HepG2 (cell line): ENCODE measurements around the gene PPP4R4. TPM values are rescaled to one million over a fixed set of nuclear protein-coding genes. Genes with fewer than 3 reads are reported as not detected.

Source experiments
- FOXP4 ChIP-seq: sonication (generic); formaldehyde crosslinking; IDR thresholded peaks from 2 replicates; pipeline ENCODE4 v1.4.0; 2020; ENCODE audit warnings: missing genetic modification reagents
- JDP2 ChIP-seq: sonication (generic); formaldehyde crosslinking; IDR thresholded peaks from 2 replicates; pipeline ENCODE4 v1.8.1; 2022; ENCODE audit warnings: missing genetic modification reagents, borderline replicate concordance
- ONECUT2 ChIP-seq: sonication (generic); formaldehyde crosslinking; IDR thresholded peaks from 2 replicates; pipeline ENCODE4 v1.4.0; 2020; ENCODE audit warnings: missing genetic modification reagents
- PTBP1 ChIP-seq: fragments of 200-400 bp; formaldehyde crosslinking; IDR thresholded peaks from 2 replicates; pipeline ENCODE4 v1.6.1; 2018; ENCODE audit warnings: low read length, low read depth; ENCODE audit not compliant: poor library complexity, severe bottlenecking
- RBAK ChIP-seq: sonication (generic); formaldehyde crosslinking; IDR thresholded peaks from 2 replicates; pipeline ENCODE4 v1.5.1; 2020; ENCODE audit warnings: mild to moderate bottlenecking, missing genetic modification reagents
- STAT5B ChIP-seq: sonication (generic); formaldehyde crosslinking; IDR thresholded peaks from 2 replicates; pipeline ENCODE4 v1.4.0; 2020; ENCODE audit warnings: missing genetic modification reagents
- TMF1 ChIP-seq: sonication (generic); formaldehyde crosslinking; IDR thresholded peaks from 2 replicates; pipeline ENCODE4 v1.8.1; 2022; ENCODE audit warnings: low read depth, missing genetic modification reagents
- U2AF1 ChIP-seq: fragments of 200-400 bp; formaldehyde crosslinking; optimal IDR thresholded peaks from 2 replicates; pipeline ENCODE3; 2017; ENCODE audit warnings: mild to moderate bottlenecking, low read depth, low read length
- ZNF280B ChIP-seq: sonication (generic); formaldehyde crosslinking; IDR thresholded peaks from 2 replicates; pipeline ENCODE4 v1.5.0; 2020; ENCODE audit warnings: missing genetic modification reagents, mild to moderate bottlenecking, borderline replicate concordance
- ZNF407 ChIP-seq: sonication (generic); formaldehyde crosslinking; IDR thresholded peaks from one replicate; pipeline ENCODE4 v1.5.1; 2020; ENCODE audit warnings: mild to moderate bottlenecking, missing genetic modification reagents; ENCODE audit errors: not compliant biosample characterization
- ZNF574 ChIP-seq: sonication (generic); formaldehyde crosslinking; IDR thresholded peaks from 2 replicates; pipeline ENCODE4 v1.4.0; 2020; ENCODE audit warnings: missing genetic modification reagents
- ZNF878 ChIP-seq: sonication (generic); formaldehyde crosslinking; IDR thresholded peaks from 2 replicates; pipeline ENCODE4 v1.8.1; 2023; ENCODE audit warnings: mild to moderate bottlenecking, missing genetic modification reagents, moderate library complexity
- polyA plus RNA-seq, 8 experiments: library from polyadenylated mRNA; depleted of rRNA in 3 of 8; stranded (reverse) in 7 of 8; unstranded in 1 of 8; fragments of >200 nt; fragmentation: Illumina TruSeq in 4 of 8; extraction: Trizol in 4 of 8; gene quantifications; 2 replicates each; pipeline versions ENCODE4 v1.2.1 to v1.2.3, GENCODE V29; 2011 to 2016; ENCODE audit warnings: low read depth in 4 of 8, missing spikeins in 1 of 8, mixed read lengths in 1 of 8; ENCODE audit not compliant: insufficient read depth in 1 of 8
- total RNA-seq, 5 experiments: library from RNA; depleted of rRNA; stranded (reverse); fragments of >200 nt; fragmentation: Illumina TruSeq; extraction: Trizol; gene quantifications; 2 replicates each; pipeline ENCODE4 v1.2.3, GENCODE V29; 2016; ENCODE audit warnings: low read depth in 1 of 5

Gene PPP4R4
- total and polyA plus RNA-seq, 2 of the 13 experiments (the other 11 are each of a cell fraction or from before 2014, with no cell fraction given): 9.5 to 19.8 TPM

- peak; percentile 56; the same call in 1 of the 2 replicates for TF ChIP-seq ZNF574 (CRISPR knock-in tag)
- peak; percentile 77 for TF ChIP-seq FOXP4
- TF ChIP-seq RBAK (CRISPR knock-in tag): 0 out of 2 replicates have a peak, but pooled peaks have one; percentile 16
- no peak; the same call in none of the 2 replicates for TF ChIP-seq ZNF280B (CRISPR knock-in tag)
- TF ChIP-seq JDP2 (CRISPR knock-in tag): no peak; the same call in 1 of the 2 replicates
- no peak for TF ChIP-seq ONECUT2 (CRISPR knock-in tag)
- no peak for TF ChIP-seq PTBP1
- TF ChIP-seq ZNF407 (CRISPR knock-in tag): peak; percentile 42
- TF ChIP-seq TMF1: peak; percentile 50; the same call in 1 of the 2 replicates
- TF ChIP-seq STAT5B (CRISPR knock-in tag): no peak
- no peak for TF ChIP-seq ZNF878 (CRISPR knock-in tag)
- no peak for TF ChIP-seq U2AF1
Measured at GRCh38 chr14:94322648-94323570, 148.8 kb downstream of the PPP4R4 start, which contains the start of gene SERPINA6 (continued).
